HT1080 (cell line): ENCODE measurements around the gene MYO9B. TPM values are rescaled to one million over a fixed set of nuclear protein-coding genes. Genes with fewer than 3 reads are reported as not detected.
"Not testable (repeated sequence)": the region's sequence is repeated elsewhere in the genome, so short reads cannot be mapped to it uniquely, and the experiment has no call there.

Experiments used
- DNase-seq: peaks from one replicate; pipeline ENCODE4 v3.0.0-alpha.2; 2015; ENCODE audit warnings: low read depth
- total RNA-seq: library from RNA; depleted of rRNA; stranded (reverse); fragments of >200 nt; shearing (Covaris generic); gene quantifications from 2 replicates; pipeline ENCODE4 v1.2.3, GENCODE V29; 2014

Gene MYO9B
- total RNA-seq, 1 experiment from 2014 or later = 30.8 TPM

GRCh38 chr19:17090583-17090982 is 15.0 kb downstream of the MYO9B start:
- no peak for DNase-seq

GRCh38 chr19:17091758-17092333 is 16.3 kb downstream of the MYO9B start:
- no peak for DNase-seq

GRCh38 chr19:17092696-17093095 is 17.1 kb downstream of the MYO9B start:
- no peak for DNase-seq

GRCh38 chr19:17094694-17095093 is 19.1 kb downstream of the MYO9B start:
- DNase-seq = not testable (repeated sequence)

GRCh38 chr19:17095141-17095919 is 19.8 kb downstream of the MYO9B start:
- no peak for DNase-seq

- DNase-seq = no peak
Observed at GRCh38 chr19:17097593-17098126, 22.1 kb downstream of the MYO9B start.

- DNase-seq = no peak
Observed at GRCh38 chr19:17098326-17098725, 22.7 kb downstream of the MYO9B start.

GRCh38 chr19:17101686-17102628 is 26.4 kb downstream of the MYO9B start:
- no peak for DNase-seq

GRCh38 chr19:17103177-17103576 is 27.6 kb downstream of the MYO9B start:
- DNase-seq = peak; percentile 56

- no peak for DNase-seq
Observed at GRCh38 chr19:17104679-17105078, 29.1 kb downstream of the MYO9B start.

GRCh38 chr19:17105556-17105955 is 30.0 kb downstream of the MYO9B start:
- no peak for DNase-seq

- DNase-seq = not testable (repeated sequence)
Observed at GRCh38 chr19:17106964-17107363, 31.4 kb downstream of the MYO9B start.

- peak; percentile 99 for DNase-seq
Observed at GRCh38 chr19:17107546-17108452, 32.2 kb downstream of the MYO9B start.

GRCh38 chr19:17108453-17108784 is 32.8 kb downstream of the MYO9B start:
- no peak for DNase-seq

GRCh38 chr19:17109300-17109699 is 33.7 kb downstream of the MYO9B start:
- no peak for DNase-seq

GRCh38 chr19:17109962-17110598 is 34.5 kb downstream of the MYO9B start:
- DNase-seq = no peak

GRCh38 chr19:17110599-17110966 is 35.0 kb downstream of the MYO9B start:
- no peak for DNase-seq

GRCh38 chr19:17111766-17112165 is 36.2 kb downstream of the MYO9B start:
- DNase-seq = no peak

GRCh38 chr19:17112271-17112670 is 36.7 kb downstream of the MYO9B start:
- no peak for DNase-seq

GRCh38 chr19:17112700-17113099 is 37.1 kb downstream of the MYO9B start:
- no peak for DNase-seq
